ENCODE measurements around the gene TSPAN6. TPM values are rescaled to one million over a fixed set of nuclear protein-coding genes. Genes with fewer than 3 reads are reported as not detected.

TSPAN6 gene
- polyA plus RNA-seq, 2 of the 4 experiments (the other 2 are of a cell fraction), result 46.0 to 71.1 TPM

- ChIA-PET POLR2A (no interaction called here), CTCF (interaction anchor here (0.7 to 2.5 kb wide), 8 partner anchors 8 to 106 kb away, joined by 3 to 15 read pairs (median 5); partner anchors contain the start of gene TSPAN6)
- 89% methylated on average over 4 of the region's 4 CpGs for WGBS (ENCODE audit: missing lambda C conversion rate)
- H3K4me3 ChIP-seq, result no peak overlapping the region
- ATAC-seq (no peak), DNase-seq (ENCODE audit: low read depth in 1 of 2, low spot score in 1 of 2) (no peak), FAIRE-seq (no peak)
- H3K27ac ChIP-seq, result no peak overlapping the region
- H3K4me1 ChIP-seq, result no peaks in the 10 kb centered on the region
- H3K4me2 ChIP-seq, result no peak overlapping the region
- TF ChIP-seq BCL3 (IDR thresholded peaks at IDR 0.05), result no peak
- no peak for TF ChIP-seq TFCP2L1 (CRISPR knock-in tag; IDR thresholded peaks at IDR 0.05)
- H3K9me3 ChIP-seq, result no peaks in the 10 kb centered on the region
Observed at GRCh38 chrX:100662796-100663195, 26.2 kb upstream of the TSPAN6 start.

- ChIA-PET POLR2A (no interaction called here), CTCF (interaction anchor here (0.7 to 2.5 kb wide), 7 partner anchors 9 to 106 kb away, joined by 3 to 15 read pairs (median 5); partner anchors contain the start of gene TSPAN6)
- Histone ChIP-seq H3K4me2 (no peak overlapping the region), H3K4me1 (no peaks in the 10 kb centered on the region), H3K9me3 (no peaks in the 10 kb centered on the region), H3K4me3 (no peak overlapping the region), H3K27ac (no peak overlapping the region)
- TF ChIP-seq RFX5 (IDR thresholded peaks at IDR 0.05) (no peak), CTCF (IDR thresholded peaks at IDR 0.05) (no peak), PBX3 (IDR thresholded peaks at IDR 0.05) (no peak), TFCP2L1 (CRISPR knock-in tag; IDR thresholded peaks at IDR 0.05) (no peak), BCL3 (IDR thresholded peaks at IDR 0.05) (no peak), RAD21 (conservative IDR thresholded peaks at IDR 0.05 in 1 of 2, IDR thresholded peaks at IDR 0.05 in 1 of 2) (no peak), RCOR1 (IDR thresholded peaks at IDR 0.05; ENCODE audit: low read depth, low read length) (no peak), HOXA7 (CRISPR knock-in tag; IDR thresholded peaks at IDR 0.05) (no peak), JUNB (IDR thresholded peaks at IDR 0.05) (no peak), ZNF302 (CRISPR knock-in tag; IDR thresholded peaks at IDR 0.05) (no peak), CBX2 (IDR thresholded peaks at IDR 0.05; ENCODE audit: borderline replicate concordance, low read depth) (no peak), SMC3 (IDR thresholded peaks at IDR 0.05) (no peak), CHD4 (IDR thresholded peaks at IDR 0.05; ENCODE audit: borderline replicate concordance) (no peak), FOSB (CRISPR knock-in tag; IDR thresholded peaks at IDR 0.05) (no peak), MAX (IDR thresholded peaks at IDR 0.05) (no peak), PHF8 (IDR thresholded peaks at IDR 0.05; ENCODE audit: borderline replicate concordance, low read depth) (no peak)
- no peak for DNase-seq (ENCODE audit: low read depth in 1 of 2, low spot score in 1 of 2)
- WGBS (ENCODE audit: missing lambda C conversion rate), result 85% methylated on average over 13 of the region's 13 CpGs
- FAIRE-seq, result no peak
- ATAC-seq, result no peak
Observed at GRCh38 chrX:100662170-100662569, 25.6 kb upstream of the TSPAN6 start.

- CTCF ChIA-PET, result no interaction called here
- TF ChIP-seq KDM5A (IDR thresholded peaks at IDR 0.05) (no peak), HOXB13 (CRISPR knock-in tag; IDR thresholded peaks at IDR 0.05; ENCODE audit: low read depth) (no peak), SMC3 (IDR thresholded peaks at IDR 0.05) (no peak), FOSB (CRISPR knock-in tag; IDR thresholded peaks at IDR 0.05) (no peak), MAZ (IDR thresholded peaks at IDR 0.05; ENCODE audit: borderline replicate concordance, low read depth, low read length) (no peak), E2F6 (IDR thresholded peaks at IDR 0.05; ENCODE audit: borderline replicate concordance, low read depth) (no peak), ELK1 (IDR thresholded peaks at IDR 0.05; ENCODE audit: low read depth, low read length) (no peak), HES2 (IDR thresholded peaks at IDR 0.05) (no peak), FOXS1 (CRISPR knock-in tag; IDR thresholded peaks at IDR 0.05) (no peak)
- no peak overlapping the region for H3K4me3 ChIP-seq
- POLR2A ChIA-PET, result no interaction called here
- WGBS (ENCODE audit: missing lambda C conversion rate), result 94% methylated on average over 4 of the region's 4 CpGs
- H3K4me1 ChIP-seq, result no peaks in the 10 kb centered on the region
- H3K27ac ChIP-seq, result no peak overlapping the region
- DNase-seq (ENCODE audit: low read depth in 1 of 2, low spot score in 1 of 2) (no peak), FAIRE-seq (no peak), ATAC-seq (no peak)
- no peaks in the 10 kb centered on the region for H3K9me3 ChIP-seq
- no peak overlapping the region for H3K4me2 ChIP-seq
Observed at GRCh38 chrX:100659431-100660137, 23.0 kb upstream of the TSPAN6 start.

All from A549 (cell line).